BJ (cell line): Measurements from ENCODE around the gene GNG12. TPM values are rescaled to one million over a fixed set of nuclear protein-coding genes. Genes with fewer than 3 reads are reported as not detected.

Source experiments
- CTCF ChIA-PET: fragments of 350-600 bp; formaldehyde crosslinking; extraction: SDS; loops from one replicate; lab custom pipeline; 2021; ENCODE audit warnings: antibody characterized with exemption, inconsistent platforms; lab: Yijun Ruan, JAX
- POLR2A ChIA-PET: fragments of 300-600 bp; sonication (Branson Sonifier 250); formaldehyde crosslinking; extraction: SDS; loops from one replicate; lab custom pipeline; 2021; ENCODE audit warnings: antibody characterized with exemption; lab: Charles Lee
- DNase-seq: peaks from one replicate; pipeline ENCODE4 v3.0.0-alpha.2; 2011; ENCODE audit warnings: low read depth
- H3K27me3 ChIP-seq: 2 replicates; pipeline ENCODE4 v1.6.0; 2011; ENCODE audit warnings: low read length; ENCODE audit not compliant: control insufficient read depth, insufficient read depth
- H3K36me3 ChIP-seq: 2 replicates; pipeline ENCODE4 v1.5.1; 2011; ENCODE audit warnings: low read length; ENCODE audit not compliant: control insufficient read depth, insufficient read depth
- H3K4me3 ChIP-seq: 2 replicates; pipeline ENCODE4 v1.5.1; 2011; ENCODE audit warnings: low read depth, mild to moderate bottlenecking, control low read depth, low read length
- polyA plus RNA-seq: library from polyadenylated mRNA; depleted of rRNA; stranded (reverse); fragments of >200 nt; gene quantifications from 2 replicates; pipeline ENCODE4 v1.2.3, GENCODE V29; 2011
- TF ChIP-seq, protein P1 (sequence below): IDR thresholded peaks from 2 replicates; pipeline ENCODE4 v1.5.1; 2011; ENCODE audit warnings: low read depth, mild to moderate bottlenecking, control low read depth, inconsistent platforms, low read length, moderate library complexity; ENCODE audit not compliant: insufficient read depth

The GNG12 gene
- polyA plus RNA-seq, 1 experiment, result 99.6 TPM

DNA sequence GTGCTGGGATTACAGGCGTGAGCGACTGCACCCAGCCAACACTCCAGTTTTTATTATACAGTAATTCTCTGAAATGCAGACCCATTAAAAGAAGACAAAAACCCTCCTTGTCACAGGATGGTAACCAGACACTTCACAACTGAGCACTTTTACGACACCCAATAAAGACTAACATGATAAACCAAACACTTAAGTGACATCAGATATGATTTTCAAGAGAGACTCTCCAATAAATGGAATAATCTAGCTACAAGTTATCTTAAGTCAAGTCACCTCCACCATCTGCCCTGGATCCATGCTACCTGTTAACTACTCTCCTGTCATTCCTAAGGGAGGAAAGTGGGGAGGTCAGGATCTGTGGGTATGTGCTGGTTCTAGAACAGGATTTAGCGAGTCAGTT, 5.6 kb downstream of the GNG12 start:
- Histone ChIP-seq H3K4me3 (no peak overlapping the region), H3K27me3 (no peaks in the 10 kb centered on the region), H3K36me3 (no peaks in the 10 kb centered on the region; the same call in 1 of the 2 replicates)
- TF ChIP-seq, protein P1, sequence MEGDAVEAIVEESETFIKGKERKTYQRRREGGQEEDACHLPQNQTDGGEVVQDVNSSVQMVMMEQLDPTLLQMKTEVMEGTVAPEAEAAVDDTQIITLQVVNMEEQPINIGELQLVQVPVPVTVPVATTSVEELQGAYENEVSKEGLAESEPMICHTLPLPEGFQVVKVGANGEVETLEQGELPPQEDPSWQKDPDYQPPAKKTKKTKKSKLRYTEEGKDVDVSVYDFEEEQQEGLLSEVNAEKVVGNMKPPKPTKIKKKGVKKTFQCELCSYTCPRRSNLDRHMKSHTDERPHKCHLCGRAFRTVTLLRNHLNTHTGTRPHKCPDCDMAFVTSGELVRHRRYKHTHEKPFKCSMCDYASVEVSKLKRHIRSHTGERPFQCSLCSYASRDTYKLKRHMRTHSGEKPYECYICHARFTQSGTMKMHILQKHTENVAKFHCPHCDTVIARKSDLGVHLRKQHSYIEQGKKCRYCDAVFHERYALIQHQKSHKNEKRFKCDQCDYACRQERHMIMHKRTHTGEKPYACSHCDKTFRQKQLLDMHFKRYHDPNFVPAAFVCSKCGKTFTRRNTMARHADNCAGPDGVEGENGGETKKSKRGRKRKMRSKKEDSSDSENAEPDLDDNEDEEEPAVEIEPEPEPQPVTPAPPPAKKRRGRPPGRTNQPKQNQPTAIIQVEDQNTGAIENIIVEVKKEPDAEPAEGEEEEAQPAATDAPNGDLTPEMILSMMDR, result no peak
- ChIA-PET CTCF (interaction anchor here (1.7 kb wide), 1 partner anchor 15 kb away, joined by 4 read pairs; no protein-coding TSS in a partner anchor), POLR2A (no interaction called here)
- no peak for DNase-seq

DNA sequence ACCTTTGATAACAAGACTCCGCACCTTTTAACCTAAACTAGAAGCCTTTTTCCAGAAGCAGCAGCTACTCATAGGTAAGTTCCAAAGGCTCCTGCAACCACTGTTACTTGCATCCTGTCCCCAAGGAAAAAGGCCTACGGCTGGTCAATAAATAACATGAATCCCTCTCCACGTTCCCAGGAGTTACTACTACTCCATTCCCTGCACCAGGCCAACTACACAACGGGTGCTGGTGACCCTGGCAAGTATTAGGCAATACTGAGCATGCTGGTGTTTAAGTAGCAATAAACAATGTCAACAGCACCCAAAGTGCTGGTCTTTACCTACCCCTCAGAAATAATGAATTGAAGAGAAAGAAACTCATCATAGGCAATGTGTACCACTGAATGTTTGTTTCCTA, 7.7 kb downstream of the GNG12 start:
- TF ChIP-seq, protein P1, result no peak
- ChIA-PET CTCF (no interaction called here), POLR2A (no interaction called here)

DNA sequence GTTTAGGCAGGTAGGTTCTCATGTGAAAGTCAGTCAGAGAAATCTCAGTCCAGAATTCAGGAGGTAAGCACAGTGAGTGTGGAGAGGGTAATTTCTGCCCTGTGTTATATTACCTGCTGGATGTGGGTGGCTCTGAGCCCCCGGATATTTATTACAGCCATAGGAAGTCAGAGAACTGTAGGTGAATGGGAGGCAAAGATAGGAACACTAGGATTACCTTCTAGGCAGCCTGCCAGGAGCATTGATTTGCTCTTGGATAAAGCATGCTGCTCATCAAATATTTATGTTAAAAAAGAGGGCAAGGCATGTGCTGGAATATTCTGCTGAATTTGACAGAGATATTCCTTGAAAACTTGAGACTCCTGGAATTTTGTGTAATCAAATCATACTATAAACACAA, 8.5 kb downstream of the GNG12 start:
- ChIA-PET POLR2A (no interaction called here), CTCF (interaction anchor here (1.0 kb wide), 1 partner anchor 55 kb away, joined by 3 read pairs; no protein-coding TSS in a partner anchor)
- no peaks in the 10 kb centered on the region for H3K27me3 ChIP-seq
- no peak overlapping the region for H3K4me3 ChIP-seq
- H3K36me3 ChIP-seq, result no peaks in the 10 kb centered on the region; the same call in 1 of the 2 replicates
- TF ChIP-seq, protein P1, result no peak
- no peak for DNase-seq

More for the DNA sequence above, 7.7 kb downstream of the GNG12 start:
- H3K4me3 ChIP-seq, result no peak overlapping the region
- no peak for DNase-seq
- no peaks in the 10 kb centered on the region; the same call in 1 of the 2 replicates for H3K36me3 ChIP-seq
- H3K27me3 ChIP-seq, result no peaks in the 10 kb centered on the region

DNA sequence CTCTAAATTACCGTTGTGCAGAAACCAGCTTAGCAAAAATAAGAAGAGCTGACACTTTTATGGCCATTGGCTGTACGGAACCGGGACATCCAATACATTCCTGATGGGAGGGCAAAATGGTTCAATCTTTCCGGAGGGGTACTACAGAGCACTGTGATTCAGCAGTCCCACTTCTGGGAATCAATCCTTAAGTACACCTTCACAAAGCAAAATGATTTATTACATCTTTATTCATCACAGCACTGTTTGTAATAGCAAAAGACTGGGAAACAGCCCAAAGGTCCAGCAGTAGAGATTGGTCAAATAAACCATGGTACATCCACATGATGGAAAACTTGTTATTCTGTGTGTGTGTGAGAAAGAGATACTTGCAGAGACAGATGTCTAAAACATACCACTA, 9.7 kb downstream of the GNG12 start:
- TF ChIP-seq, protein P1, result no peak
- CTCF ChIA-PET, result interaction anchor here (1.1 to 1.6 kb wide), 2 partner anchors 57 to 63 kb away, joined by 3 to 4 read pairs; no protein-coding TSS in a partner anchor
- Histone ChIP-seq H3K4me3 (no peak overlapping the region), H3K36me3 (no peaks in the 10 kb centered on the region; the same call in 1 of the 2 replicates), H3K27me3 (no peaks in the 10 kb centered on the region)
- POLR2A ChIA-PET, result no interaction called here
- no peak for DNase-seq

DNA sequence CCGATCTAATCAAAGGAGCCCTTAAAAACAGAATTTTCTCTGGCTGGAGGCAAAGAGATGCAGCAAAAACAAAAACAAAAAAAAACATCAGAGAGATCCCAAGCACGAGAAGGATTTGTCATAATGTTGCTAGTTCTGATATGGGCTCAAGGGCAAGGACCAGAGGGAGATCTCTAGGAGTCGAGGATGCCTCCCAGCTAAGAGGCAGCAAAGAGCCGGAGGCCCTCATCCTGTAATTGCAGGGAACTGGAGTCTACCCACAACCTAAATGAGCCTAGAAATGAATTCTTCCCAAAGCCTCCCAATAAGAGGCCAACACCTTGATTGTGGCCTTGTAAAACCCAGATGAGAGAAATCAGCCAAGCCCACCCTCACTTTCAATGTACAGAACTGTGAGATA, 12.0 kb downstream of the GNG12 start:
- CTCF ChIA-PET, result interaction anchor here (0.7 to 1.1 kb wide), 2 partner anchors 8 to 61 kb away, joined by 3 read pairs; no protein-coding TSS in a partner anchor
- no peak for DNase-seq
- POLR2A ChIA-PET, result interaction anchor here (0.6 kb wide), 1 partner anchor 101 kb away, joined by 4 read pairs; no protein-coding TSS in a partner anchor
- Histone ChIP-seq H3K4me3 (no peak overlapping the region), H3K36me3 (peaks cover 3% of the 10 kb centered on the region), H3K27me3 (no peaks in the 10 kb centered on the region)
- TF ChIP-seq, protein P1, result no peak
